Sciatic nerve (tissue), 2 donors: Measurements from ENCODE around the gene FKBP7. TPM values are rescaled to one million over a fixed set of nuclear protein-coding genes. Genes with fewer than 3 reads are reported as not detected.
"Not testable (repeated sequence)": the region's sequence is repeated elsewhere in the genome, so short reads cannot be mapped to it uniquely, and the experiment has no call there.

Experiments used
- ATAC-seq: fragments of 200-7000 bp; cut with Tn5 transposase; one replicate; pipeline ENCODE4 v1.9.1; 2020; ENCODE audit warnings: mild to moderate bottlenecking, moderate library complexity
- DNase-seq: peaks from one replicate; pipeline ENCODE4 v3.0.0-alpha.2; 2020; ENCODE audit warnings: low spot score
- intact Hi-C: fragments of 100-400 bp; cut with DNase I; formaldehyde crosslinking; loops from one replicate; pipeline ENCODE4 v1.14.2; 2022
- total RNA-seq: library from RNA; stranded (reverse); fragmentation: NEBNext Ultra II Directional; extraction: Animal tissue kit (Norgen Biotek cat#: 25700); gene quantifications from one replicate; pipeline ENCODE4 v1.2.1, GENCODE V29; 2021
- donor health status: DM: no; HTN: no; CAD: no.
- donor health status: DM: no; HTN: no; CAD: no.

The FKBP7 gene
- total RNA-seq, 1 donor from 2014 or later = 25.3 TPM

- intact Hi-C loops = no loop called here
- ATAC-seq = no peak
These were observed 19.7 kb upstream of the FKBP7 start for GRCh38 chr2:178498137-178498536.

GRCh38 chr2:178496049-178496448 is 17.6 kb upstream of the FKBP7 start:
- intact Hi-C loops = no loop called here
- DNase-seq (no peak), ATAC-seq (no peak)

More at GRCh38 chr2:178498137-178498536, 19.7 kb upstream of the FKBP7 start:
- DNase-seq = no peak

DNA sequence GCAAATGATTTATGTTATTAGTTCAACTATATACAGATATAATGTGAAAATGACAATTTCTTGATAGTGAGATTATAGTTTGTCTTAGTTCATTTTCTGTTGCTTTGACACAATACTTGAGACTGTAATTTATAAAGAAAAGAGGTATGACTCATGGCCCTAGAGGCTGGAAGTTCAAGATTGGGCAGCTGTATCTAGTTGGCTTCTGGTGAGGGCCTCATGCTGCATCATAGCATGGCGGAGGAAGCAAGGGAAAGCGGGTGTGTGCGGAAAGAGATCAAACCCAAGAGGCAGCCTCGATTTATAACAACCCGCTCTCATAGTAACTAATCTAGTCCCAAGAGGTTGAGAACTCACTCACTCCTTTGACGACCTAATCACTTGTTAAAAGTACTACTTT is 13.2 kb upstream of the FKBP7 start:
- no peak for DNase-seq
- intact Hi-C loops = no loop called here
- no peak for ATAC-seq

GRCh38 chr2:178485356-178485755 is 7.0 kb upstream of the FKBP7 start:
- no peak for ATAC-seq
- intact Hi-C loops = no loop called here

DNA sequence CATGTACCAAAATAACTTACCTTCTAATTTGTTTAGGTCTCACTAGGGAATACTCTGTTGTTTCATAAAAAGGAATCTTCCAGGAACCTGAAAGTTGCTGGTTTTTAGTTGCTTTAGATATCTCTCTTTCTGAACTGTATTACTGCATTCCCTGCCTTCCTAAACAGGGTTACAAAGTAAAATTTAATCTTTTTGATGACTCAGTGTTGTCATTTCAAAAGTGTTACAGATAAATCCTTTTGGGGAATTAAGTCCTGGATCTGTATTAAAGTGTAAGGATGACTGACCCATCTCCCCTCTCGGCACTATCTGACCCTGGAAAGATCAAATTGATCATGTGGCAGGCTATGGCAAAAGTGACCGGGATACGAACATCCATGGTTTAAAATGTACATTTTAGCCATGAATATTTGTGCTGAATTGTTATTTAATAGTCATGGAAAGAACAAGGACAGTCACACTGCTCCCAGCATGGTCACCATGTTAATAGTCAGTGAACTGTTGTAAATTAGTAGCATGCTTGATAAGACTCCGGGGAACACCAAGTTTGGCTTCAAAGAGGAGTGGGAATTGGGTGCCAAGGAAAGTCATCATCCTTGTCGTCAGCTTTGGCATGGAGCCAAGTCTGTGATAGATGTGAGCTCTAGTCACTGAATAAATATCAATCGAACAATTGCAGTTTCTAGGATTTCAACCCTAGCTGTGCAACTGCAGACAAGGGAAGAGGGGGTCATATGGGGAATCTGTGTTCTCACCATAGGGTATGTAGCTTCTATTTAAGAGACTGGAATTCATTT is 6.0 kb upstream of the FKBP7 start:
- intact Hi-C loops = no loop called here
- peak; percentile 64 for DNase-seq
- no peak for ATAC-seq

More at GRCh38 chr2:178485356-178485755, 7.0 kb upstream of the FKBP7 start:
- DNase-seq = no peak

- ATAC-seq (no peak), DNase-seq (no peak)
- intact Hi-C loops = no loop called here
These were observed 4.0 kb upstream of the FKBP7 start for GRCh38 chr2:178482437-178482836.

- ATAC-seq (peak; percentile 94), DNase-seq (peak; percentile 99)
- intact Hi-C loops = no loop called here
These were observed 2.1 kb upstream of the FKBP7 start, which contains the start of gene PLEKHA3 for GRCh38 chr2:178480227-178481181. Gene PLEKHA3, plus strand, starts transcription at chr2:178480457. Its CDS starts 413 bp downstream, at chr2:178480870.

DNA sequence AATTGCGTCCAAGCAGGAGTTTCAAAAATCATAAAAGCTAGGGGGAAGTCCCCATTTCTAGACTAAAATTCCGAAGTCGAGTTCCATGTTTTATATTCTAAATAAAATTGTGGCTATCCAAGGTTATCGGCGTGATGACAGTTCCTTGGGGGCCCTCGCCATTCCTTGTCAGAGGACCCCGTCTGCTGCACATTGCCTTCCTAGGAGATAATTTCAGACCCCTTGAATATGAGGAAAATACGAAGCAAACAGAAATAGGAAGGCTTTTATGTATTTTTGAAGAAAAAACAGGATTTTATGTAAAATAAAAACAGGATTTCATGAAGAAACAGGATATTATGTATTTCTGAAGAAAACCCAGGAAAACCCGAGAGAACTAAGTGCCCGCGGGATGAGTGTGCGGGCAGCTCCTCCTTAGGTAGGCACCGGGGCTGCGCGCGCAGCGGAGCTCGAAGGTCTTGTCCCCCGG is 1.4 kb upstream of the FKBP7 start:
- no peak for ATAC-seq
- no peak for DNase-seq

GRCh38 chr2:178479275-178479616 is 846 bp upstream of the FKBP7 start:
- ATAC-seq = no peak
- intact Hi-C loops = no loop called here
- no peak for DNase-seq

More for the DNA sequence above, 1.4 kb upstream of the FKBP7 start:
- intact Hi-C loops = no loop called here

DNA sequence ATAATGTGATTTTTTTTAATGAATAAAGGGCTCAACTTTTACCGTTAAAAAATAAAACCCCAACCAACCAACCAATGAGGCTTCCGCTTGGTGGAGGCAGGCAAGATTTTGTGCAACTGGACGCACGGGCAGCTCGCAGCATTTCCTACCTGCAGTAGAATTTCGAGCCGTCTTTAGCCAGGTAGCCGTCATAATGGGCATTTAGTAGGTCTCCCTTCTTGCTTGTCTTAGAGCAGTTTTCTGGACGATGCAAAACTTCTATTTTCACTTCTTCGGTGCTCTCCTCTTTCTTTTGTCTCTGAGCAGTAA is 316 bp downstream of the FKBP7 start:
- ATAC-seq = no peak

DNA sequence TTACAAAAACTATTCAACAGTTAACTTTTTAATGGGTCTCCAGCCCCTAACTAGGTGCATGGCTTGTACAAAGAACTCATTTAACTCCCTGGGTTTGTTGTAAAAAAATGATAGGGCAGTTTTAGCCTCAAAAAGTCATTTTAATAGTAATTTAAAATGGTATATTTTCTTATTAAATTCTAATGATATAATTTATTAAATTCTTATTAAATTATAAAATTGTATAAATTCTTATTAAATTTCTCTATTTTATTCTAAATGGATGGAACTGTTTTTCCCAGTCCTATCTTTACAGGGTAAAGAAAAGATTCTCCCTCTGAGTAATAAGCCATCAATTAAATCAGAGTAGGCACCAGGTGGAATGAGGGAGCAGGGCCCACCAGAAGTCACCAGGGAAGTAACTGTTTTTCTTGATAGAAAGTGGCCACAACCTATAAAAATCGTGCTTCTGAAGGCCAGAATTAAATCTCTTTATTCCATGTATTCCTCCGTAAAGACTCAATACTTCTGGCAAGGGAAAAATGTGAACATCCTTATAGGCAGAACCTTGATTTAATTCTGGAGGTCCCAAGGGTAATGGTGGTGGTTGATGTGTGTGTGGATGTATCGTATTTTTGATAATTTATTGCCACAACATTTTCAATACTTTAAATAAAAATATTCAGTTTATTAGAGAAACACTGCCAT is 814 bp downstream of the FKBP7 start:
- no peak for ATAC-seq
- intact Hi-C loops = no loop called here
- DNase-seq = no peak

More for the DNA sequence above, 316 bp downstream of the FKBP7 start:
- intact Hi-C loops = no loop called here
- DNase-seq = no peak

- ATAC-seq = no peak
- no peak for DNase-seq
- intact Hi-C loops = no loop called here
These were observed 1.9 kb downstream of the FKBP7 start for GRCh38 chr2:178476477-178476876.

GRCh38 chr2:178474560-178474959 is 3.8 kb downstream of the FKBP7 start:
- no peak for DNase-seq
- ATAC-seq = no peak
- intact Hi-C loops = no loop called here

DNA sequence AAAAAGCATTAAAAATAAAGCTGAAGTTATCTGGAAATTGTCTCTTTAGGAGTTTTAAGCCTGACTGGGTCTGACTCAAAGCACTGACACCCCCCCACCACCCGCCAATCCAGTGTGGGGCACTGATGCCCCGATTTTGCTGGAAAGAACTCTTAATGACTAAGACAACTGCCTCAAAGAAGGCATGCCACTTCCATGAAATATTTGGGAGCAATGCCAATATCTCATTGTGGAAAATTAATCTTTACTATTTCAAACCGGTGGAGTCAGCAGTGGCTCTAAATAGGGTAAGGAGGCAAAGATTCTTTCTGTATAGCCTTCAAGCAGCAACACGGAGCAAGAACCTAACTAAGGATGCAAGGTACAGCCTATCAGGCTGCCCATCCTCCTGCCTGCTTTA is 4.5 kb downstream of the FKBP7 start:
- intact Hi-C loops = no loop called here
- DNase-seq (no peak), ATAC-seq (no peak)

DNA sequence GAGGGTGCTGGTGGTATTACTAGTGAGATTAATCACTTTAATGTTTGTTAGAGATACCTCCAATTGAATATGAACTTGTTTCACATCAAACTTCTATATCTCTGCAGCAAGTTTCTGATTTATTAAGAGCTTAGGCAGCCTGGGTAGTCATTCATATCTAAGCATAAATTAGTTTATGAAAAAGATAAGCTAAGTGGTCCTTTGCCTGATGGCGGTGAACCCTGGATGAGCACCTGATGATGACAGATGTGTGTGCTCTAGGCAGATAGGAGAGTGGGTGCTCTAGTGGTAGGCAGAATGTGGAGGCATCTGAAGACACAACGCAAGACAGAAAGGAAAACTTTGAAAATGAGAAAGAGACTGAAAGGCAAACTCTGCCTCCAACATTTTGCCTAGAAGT is 5.0 kb downstream of the FKBP7 start:
- DNase-seq (no peak), ATAC-seq (no peak)
- intact Hi-C loops = no loop called here

DNA sequence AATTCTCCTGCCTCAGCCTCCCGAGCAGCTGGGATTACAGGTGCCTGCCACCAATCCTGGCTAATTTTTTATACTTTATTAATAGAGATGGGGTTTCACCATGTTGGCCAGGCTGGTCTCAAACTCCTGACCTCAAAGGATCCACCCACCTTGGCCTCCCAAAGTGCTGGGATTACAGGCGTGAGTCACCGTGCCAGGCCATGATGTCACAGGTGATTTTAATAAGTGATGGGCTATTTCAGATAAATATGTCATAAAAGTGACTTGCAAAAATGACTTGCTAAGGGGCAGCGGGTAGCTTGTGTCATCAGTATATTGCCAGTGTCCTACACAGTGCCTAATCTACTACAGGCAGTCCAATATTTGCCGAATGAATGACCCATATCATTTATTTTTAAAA is 7.1 kb downstream of the FKBP7 start:
- ATAC-seq, DNase-seq, intact Hi-C loops: not testable (repeated sequence)

DNA sequence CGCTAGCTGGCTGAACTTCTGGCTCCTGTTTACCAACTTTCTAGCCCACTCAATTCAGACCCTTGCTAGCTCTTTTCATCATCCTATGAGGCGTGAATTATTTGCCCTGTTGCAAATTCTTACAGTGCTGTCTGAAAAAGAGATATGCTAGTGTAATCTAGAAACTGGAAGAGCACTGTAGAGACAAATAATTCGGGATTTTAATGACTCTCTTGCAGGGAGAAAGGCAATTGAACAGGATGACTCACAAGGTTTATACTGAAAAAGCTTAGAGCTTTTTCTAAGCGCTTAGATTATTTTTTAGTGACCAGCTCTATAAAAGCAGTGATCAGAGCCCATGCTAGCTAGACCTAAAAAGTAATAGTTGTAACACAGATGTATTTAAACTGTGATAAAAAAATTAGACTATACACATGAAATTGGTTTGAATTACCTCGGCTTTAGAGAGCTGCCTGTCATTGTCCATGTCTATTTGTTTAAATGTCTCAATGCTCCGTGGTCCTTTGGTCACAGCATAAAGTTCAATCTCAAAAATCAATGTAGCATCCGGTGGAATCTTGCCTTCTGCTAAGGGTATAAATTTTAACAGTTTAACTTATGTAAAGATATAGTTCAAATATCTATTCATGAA is 9.1 kb downstream of the FKBP7 start:
- ATAC-seq = no peak
- DNase-seq = no peak
- intact Hi-C loops = no loop called here

DNA sequence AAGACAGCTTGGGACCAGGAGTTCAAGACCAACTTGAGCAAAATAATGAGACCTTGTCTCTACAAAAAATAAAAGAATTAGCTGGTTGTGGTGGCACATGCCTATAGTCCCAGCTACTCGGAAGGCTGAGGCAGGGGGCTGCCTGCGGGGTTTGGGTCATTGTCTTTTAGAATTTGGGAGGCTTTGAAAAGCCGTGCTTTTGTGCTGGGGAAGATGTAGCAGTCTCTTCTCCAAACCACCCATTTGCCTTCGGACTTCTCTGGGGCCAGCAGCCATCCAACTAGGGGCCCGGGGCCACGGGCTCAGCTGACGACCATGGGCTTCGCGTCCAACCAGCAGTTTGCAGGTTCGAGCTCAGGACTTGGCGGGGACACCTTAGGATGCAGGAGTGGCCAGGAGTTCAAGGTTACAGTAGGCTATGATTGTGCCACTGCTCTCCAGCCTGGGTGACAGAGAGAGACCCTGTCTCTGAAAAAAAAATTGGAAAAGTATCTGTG is 21.0 kb downstream of the FKBP7 start:
- no peak for DNase-seq
- intact Hi-C loops = no loop called here
- no peak for ATAC-seq

DNA sequence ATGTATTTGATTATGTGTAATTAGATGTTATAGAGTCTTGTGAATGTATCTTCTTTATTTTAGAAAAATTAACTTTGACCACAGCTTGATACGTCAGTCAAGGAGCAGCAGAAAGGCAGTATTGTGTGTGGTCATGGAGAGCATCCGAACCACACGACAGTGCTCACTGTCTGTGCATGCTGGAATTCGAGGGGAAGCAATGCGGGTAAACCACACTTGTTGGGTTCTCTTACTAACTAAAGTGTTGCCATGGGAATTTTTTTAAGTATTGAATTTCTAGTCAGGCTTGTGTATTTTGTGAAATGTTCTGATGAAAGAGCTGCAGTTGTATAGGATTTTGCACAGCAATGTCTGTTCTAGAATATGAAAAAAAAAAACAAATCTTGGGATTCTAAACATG is 22.5 kb downstream of the FKBP7 start:
- DNase-seq (no peak), ATAC-seq (no peak)
- intact Hi-C loops = no loop called here
